Lower leg skin (tissue), 4 donors: ENCODE results near the gene TET2. TPM values are rescaled to one million over a fixed set of nuclear protein-coding genes. Genes with fewer than 3 reads are reported as not detected.

Experiments used
- DNase-seq, 2 donors: peaks; one replicate each; pipeline ENCODE4 v3.0.0-alpha.2; 2019; ENCODE audit warnings: low spot score in 2 of 2
- H3K4me3 ChIP-seq: fragments of 200-600 bp; sonication (generic); 2 replicates; pipeline ENCODE4 v1.5.1; 2017; ENCODE audit warnings: mild to moderate bottlenecking, low read depth; ENCODE audit not compliant: poor library complexity, severe bottlenecking
- POLR2A ChIP-seq, 2 donors: fragments of 450-650 bp; IDR thresholded peaks; one replicate each; pipeline ENCODE4 v1.6.1; 2016 to 2017; ENCODE audit warnings: antibody characterized with exemption in 2 of 2, mild to moderate bottlenecking in 1 of 2, moderate library complexity in 1 of 2
- WGBS, 2 donors: methylation state at CpG; one replicate each; pipeline ENCODE4 v1.1.5; 2018; 5-methylcytosine and 5-hydroxymethylcytosine counted together
- intact Hi-C: fragments of 100-400 bp; cut with DNase I; formaldehyde crosslinking; loops from one replicate; pipeline ENCODE4 v1.15.0; 2023; ENCODE audit warnings: low total_unique reads
- total RNA-seq, 4 donors: library from RNA; depleted of rRNA; stranded (reverse); fragments of >200 nt; gene quantifications; one replicate each; pipeline ENCODE4 v1.1.0, GENCODE V29; 2016
- TF ChIP-seq, protein P1 (sequence below), 3 donors: fragments of 450-650 bp; IDR thresholded peaks; one replicate each; pipeline ENCODE4 v1.5.1; 2016; ENCODE audit warnings: antibody characterized with exemption in 3 of 3, mild to moderate bottlenecking in 3 of 3, moderate library complexity in 2 of 3

Gene TET2
- total RNA-seq, 4 donors from 2014 or later = 31.0 to 36.0 (median 32.8) TPM

DNA sequence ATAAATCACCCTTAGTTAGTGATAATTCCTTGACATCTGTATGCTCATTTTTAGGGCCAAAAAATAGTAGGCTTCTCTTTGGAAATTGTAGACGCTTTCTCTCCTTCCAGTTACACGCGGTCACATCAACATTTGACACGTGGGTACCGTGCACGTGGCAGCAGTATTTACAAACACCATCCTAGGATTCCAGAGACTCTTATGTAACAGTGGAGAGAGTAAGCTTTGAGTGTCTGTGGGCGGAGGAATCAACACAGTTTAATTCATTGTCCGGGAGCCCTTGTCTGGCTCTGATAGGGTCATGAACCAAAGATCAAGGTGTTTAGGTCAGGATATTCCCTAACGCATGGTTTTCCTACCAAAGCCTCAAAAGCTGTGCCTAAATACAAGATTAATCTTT is 12.2 kb downstream of the TET2 start:
- H3K4me3 ChIP-seq = no peak overlapping the region
- DNase-seq = no peak
- WGBS, 2 donors = 58 to 70% methylated on average over 9 of the region's 9 CpGs
- intact Hi-C loops = no loop called here
- no peak for TF ChIP-seq POLR2A (IDR thresholded peaks at IDR 0.05)
- TF ChIP-seq, protein P1, sequence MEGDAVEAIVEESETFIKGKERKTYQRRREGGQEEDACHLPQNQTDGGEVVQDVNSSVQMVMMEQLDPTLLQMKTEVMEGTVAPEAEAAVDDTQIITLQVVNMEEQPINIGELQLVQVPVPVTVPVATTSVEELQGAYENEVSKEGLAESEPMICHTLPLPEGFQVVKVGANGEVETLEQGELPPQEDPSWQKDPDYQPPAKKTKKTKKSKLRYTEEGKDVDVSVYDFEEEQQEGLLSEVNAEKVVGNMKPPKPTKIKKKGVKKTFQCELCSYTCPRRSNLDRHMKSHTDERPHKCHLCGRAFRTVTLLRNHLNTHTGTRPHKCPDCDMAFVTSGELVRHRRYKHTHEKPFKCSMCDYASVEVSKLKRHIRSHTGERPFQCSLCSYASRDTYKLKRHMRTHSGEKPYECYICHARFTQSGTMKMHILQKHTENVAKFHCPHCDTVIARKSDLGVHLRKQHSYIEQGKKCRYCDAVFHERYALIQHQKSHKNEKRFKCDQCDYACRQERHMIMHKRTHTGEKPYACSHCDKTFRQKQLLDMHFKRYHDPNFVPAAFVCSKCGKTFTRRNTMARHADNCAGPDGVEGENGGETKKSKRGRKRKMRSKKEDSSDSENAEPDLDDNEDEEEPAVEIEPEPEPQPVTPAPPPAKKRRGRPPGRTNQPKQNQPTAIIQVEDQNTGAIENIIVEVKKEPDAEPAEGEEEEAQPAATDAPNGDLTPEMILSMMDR (IDR thresholded peaks at IDR 0.05) = no peak

DNA sequence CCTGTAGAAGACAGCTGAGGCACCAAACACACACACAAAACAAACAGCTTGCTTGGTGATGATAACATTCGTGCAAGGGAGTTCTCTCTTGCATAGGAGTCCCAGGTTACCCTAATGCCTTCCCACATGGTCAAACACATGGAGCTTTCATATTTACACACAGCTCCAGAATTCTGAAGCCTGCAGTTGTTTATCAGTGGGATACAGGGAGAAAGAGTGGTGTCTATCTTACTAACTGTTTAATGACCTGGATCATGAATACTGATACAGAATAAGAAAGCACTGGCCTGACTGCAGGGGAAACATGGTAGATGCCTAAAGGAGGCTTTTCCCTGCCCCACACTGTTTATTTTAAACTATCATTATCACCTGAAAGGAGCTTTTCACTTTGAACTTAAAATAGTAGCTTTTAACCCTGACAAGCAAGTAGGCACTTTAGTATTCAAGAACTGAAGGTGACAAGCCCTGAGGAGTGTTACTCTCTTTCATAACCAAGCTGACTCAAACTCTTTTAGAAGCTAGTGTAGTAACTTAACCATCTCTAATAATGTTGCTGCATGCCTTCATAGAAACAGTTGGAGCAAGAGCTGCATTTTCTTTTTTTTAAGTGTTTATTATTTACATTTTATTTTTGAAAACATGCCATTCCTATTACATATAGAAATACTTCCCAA is 15.6 kb downstream of the TET2 start:
- 64 to 66% methylated on average over 1 of the region's 1 CpG for WGBS, 2 donors
- no peak for DNase-seq
- intact Hi-C loops = no loop called here
- H3K4me3 ChIP-seq = no peak overlapping the region
- TF ChIP-seq, protein P1 (IDR thresholded peaks at IDR 0.05) = no peak
- TF ChIP-seq POLR2A (IDR thresholded peaks at IDR 0.05) = no peak

DNA sequence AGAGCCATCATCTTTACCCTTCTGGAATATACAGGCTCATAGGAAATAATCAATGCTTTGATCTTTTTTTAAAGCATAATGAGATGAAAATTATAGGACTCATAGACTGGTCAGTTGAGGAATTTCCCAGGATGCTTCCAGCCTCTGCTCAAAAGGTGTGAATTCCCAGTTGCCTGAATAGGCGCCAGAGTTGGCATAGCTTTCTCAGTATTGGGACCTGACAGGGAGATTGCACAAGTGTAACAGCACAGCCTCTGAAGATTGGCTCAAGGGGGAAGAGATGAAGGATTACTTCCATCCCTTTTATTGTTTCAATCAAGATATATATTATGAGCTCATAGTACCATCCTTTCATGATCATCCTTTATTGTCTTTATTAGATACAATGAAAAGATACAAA is 17.9 kb downstream of the TET2 start:
- no peak for DNase-seq
- H3K4me3 ChIP-seq = no peak overlapping the region
- 84 to 92% methylated on average over 1 of the region's 1 CpG for WGBS, 2 donors
- intact Hi-C loops = no loop called here
- no peak for TF ChIP-seq POLR2A (IDR thresholded peaks at IDR 0.05)
- TF ChIP-seq, protein P1 (IDR thresholded peaks at IDR 0.05) = no peak

DNA sequence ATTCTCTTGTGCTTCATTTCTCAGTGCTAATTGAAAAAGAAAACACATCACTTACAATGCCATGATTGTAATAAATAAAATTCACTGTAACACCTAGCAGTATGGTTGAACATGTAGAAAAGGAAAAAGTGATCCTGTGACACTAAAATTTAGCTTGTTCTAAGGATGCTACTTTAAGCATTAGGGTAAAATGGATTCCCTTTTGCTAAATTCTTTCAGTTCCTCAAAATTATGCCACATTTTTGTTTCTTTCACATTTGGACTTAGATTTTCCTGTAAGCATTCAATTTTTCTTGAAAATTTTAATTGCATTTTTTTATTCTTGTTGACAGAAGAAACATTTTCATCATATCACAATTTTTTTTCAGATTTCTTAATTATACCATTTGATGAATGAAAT is 19.4 kb downstream of the TET2 start:
- TF ChIP-seq POLR2A (IDR thresholded peaks at IDR 0.05) = no peak
- TF ChIP-seq, protein P1 (IDR thresholded peaks at IDR 0.05) = no peak

DNA sequence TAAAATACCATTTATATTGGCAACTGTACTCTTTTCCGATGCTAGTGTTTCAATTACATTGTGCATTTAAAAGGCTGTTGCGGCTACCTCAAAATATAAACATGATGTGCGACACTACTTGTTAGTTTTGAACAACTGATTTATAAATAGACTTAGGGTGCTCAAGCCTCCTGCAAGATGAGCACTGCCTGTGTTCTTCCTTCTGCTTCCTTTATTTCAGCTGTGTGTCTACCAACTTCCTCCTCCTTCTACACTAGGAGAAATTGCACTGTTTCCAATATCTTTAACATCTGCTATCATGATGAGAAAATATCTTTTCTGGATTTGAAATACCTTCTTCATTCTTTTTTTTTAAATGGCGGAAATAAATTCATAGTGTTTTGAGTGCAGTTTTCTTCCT is 24.0 kb downstream of the TET2 start:
- no peak for DNase-seq
- no peak overlapping the region for H3K4me3 ChIP-seq
- intact Hi-C loops = no loop called here
- 85 to 94% methylated on average over 4 of the region's 4 CpGs for WGBS, 2 donors
- TF ChIP-seq, protein P1 (IDR thresholded peaks at IDR 0.05) = no peak
- no peak for TF ChIP-seq POLR2A (IDR thresholded peaks at IDR 0.05)

More for the DNA sequence above, 19.4 kb downstream of the TET2 start:
- intact Hi-C loops = no loop called here
- H3K4me3 ChIP-seq = no peak overlapping the region
- DNase-seq = no peak

DNA sequence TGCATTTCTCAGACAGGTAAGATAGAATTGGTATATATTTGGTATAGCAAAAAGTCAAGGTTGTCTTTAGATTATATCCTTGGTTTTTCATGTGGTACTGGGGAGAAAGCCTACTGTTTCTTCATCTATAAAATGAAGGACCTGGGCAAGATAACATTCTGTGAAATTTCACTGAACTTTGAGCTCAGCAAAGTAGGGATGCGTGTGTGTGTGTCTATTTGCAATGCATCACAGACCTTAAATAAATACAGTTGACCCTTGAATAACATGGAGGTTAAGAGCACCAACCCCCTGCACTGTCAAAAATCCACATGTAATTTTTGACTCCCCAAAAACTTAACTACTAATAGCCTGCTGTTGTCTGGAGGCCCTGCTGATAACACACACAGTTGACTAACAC is 25.2 kb downstream of the TET2 start:
- TF ChIP-seq, protein P1 (IDR thresholded peaks at IDR 0.05) = no peak
- no peak for TF ChIP-seq POLR2A (IDR thresholded peaks at IDR 0.05)
- no peak for DNase-seq
- intact Hi-C loops = no loop called here
- 97 to 100% methylated on average over 1 of the region's 1 CpG for WGBS, 2 donors
- H3K4me3 ChIP-seq = no peak overlapping the region
